HEK293 (cell line): ENCODE measurements around the gene CAMTA2.

Experiments
- CTCF ChIA-PET: fragments of 350-600 bp; formaldehyde crosslinking; extraction: SDS; loops from one replicate; lab custom pipeline; 2021; ENCODE audit warnings: antibody characterized with exemption; lab: Yijun Ruan, JAX
- POLR2A ChIA-PET: fragments of 300-600 bp; formaldehyde crosslinking; extraction: SDS; loops from one replicate; lab custom pipeline; 2020; ENCODE audit warnings: antibody characterized with exemption, inconsistent platforms; lab: Yijun Ruan, JAX
- H3K27ac ChIP-seq: fragments of 200-500 bp; sonication (Bioruptor generic); 2 replicates; pipeline ENCODE4 v1.5.1; 2014; ENCODE audit warnings: low read depth, low read length, control low read depth, inconsistent platforms; ENCODE audit errors: extremely low read depth
- H3K36me3 ChIP-seq, 2 experiments: fragments of 200-500 bp in 1 of 2; sonication (Bioruptor generic) in 1 of 2; 1 replicate in 1 of 2; 2 replicates in 1 of 2; pipeline ENCODE4 v1.5.1; 2014 to 2017; ENCODE audit warnings: inconsistent platforms in 2 of 2, low read length in 2 of 2; ENCODE audit not compliant: control insufficient read depth in 2 of 2, insufficient read depth in 1 of 2
- H3K4me1 ChIP-seq: fragments of 200-500 bp; sonication (Bioruptor generic); 2 replicates; pipeline ENCODE4 v1.5.1; 2014; ENCODE audit warnings: mild to moderate bottlenecking, low read length, inconsistent platforms; ENCODE audit not compliant: control insufficient read depth, insufficient read depth
- H3K4me3 ChIP-seq: 2 replicates; pipeline ENCODE4 v1.5.1; 2011; ENCODE audit warnings: low read depth, mild to moderate bottlenecking, control low read depth, low read length, moderate library complexity
- H3K9me3 ChIP-seq: fragments of 200-500 bp; sonication (Bioruptor generic); 2 replicates; pipeline ENCODE4 v1.5.1; 2014; ENCODE audit warnings: low read depth, low read length, inconsistent platforms; ENCODE audit not compliant: control insufficient read depth, insufficient read depth
- FEZF1 ChIP-seq: fragments of 450-650 bp; formaldehyde crosslinking; IDR thresholded peaks from 2 replicates; pipeline ENCODE4 v1.5.1; 2016; ENCODE audit warnings: missing biosample characterization, missing genetic modification characterization
- GLIS1 ChIP-seq: fragments of 450-650 bp; formaldehyde crosslinking; IDR thresholded peaks from 2 replicates; pipeline ENCODE4 v1.5.1; 2016; ENCODE audit warnings: missing biosample characterization, missing genetic modification characterization
- KLF16 ChIP-seq: fragments of 450-650 bp; formaldehyde crosslinking; IDR thresholded peaks from 2 replicates; pipeline ENCODE4 v1.5.1; 2017; ENCODE audit warnings: missing biosample characterization, missing genetic modification characterization
- OVOL3 ChIP-seq: fragments of 450-650 bp; formaldehyde crosslinking; IDR thresholded peaks from 2 replicates; pipeline ENCODE4 v1.5.1; 2016; ENCODE audit warnings: missing biosample characterization, missing genetic modification characterization
- YY1 ChIP-seq: fragments of 450-650 bp; formaldehyde crosslinking; IDR thresholded peaks from 2 replicates; pipeline ENCODE4 v1.5.1; 2018; ENCODE audit warnings: missing biosample characterization, missing genetic modification characterization
- ZBTB20 ChIP-seq: fragments of 450-650 bp; formaldehyde crosslinking; IDR thresholded peaks from 2 replicates; pipeline ENCODE4 v1.5.1; 2016; ENCODE audit warnings: missing biosample characterization, missing genetic modification characterization
- ZBTB48 ChIP-seq: fragments of 450-650 bp; formaldehyde crosslinking; IDR thresholded peaks from 2 replicates; pipeline ENCODE4 v1.5.1; 2016; ENCODE audit warnings: missing biosample characterization, missing genetic modification characterization
- ZBTB8A ChIP-seq: fragments of 450-650 bp; formaldehyde crosslinking; IDR thresholded peaks from 2 replicates; pipeline ENCODE4 v1.5.1; 2016; ENCODE audit warnings: missing biosample characterization, missing genetic modification characterization
- ZFHX2 ChIP-seq: fragments of 450-650 bp; formaldehyde crosslinking; conservative IDR thresholded peaks from 2 replicates; pipeline ENCODE4 v1.5.1; 2016; ENCODE audit warnings: missing biosample characterization, missing genetic modification characterization
- ZFP3 ChIP-seq: fragments of 450-650 bp; formaldehyde crosslinking; IDR thresholded peaks from 2 replicates; pipeline ENCODE4 v1.5.1; 2016; ENCODE audit warnings: low read depth, missing biosample characterization, missing genetic modification characterization
- ZFP69B ChIP-seq: fragments of 450-650 bp; formaldehyde crosslinking; IDR thresholded peaks from 2 replicates; pipeline ENCODE4 v1.5.1; 2016; ENCODE audit warnings: missing biosample characterization, missing genetic modification characterization
- ZNF140 ChIP-seq: fragments of 450-650 bp; formaldehyde crosslinking; IDR thresholded peaks from 2 replicates; pipeline ENCODE4 v1.5.1; 2016; ENCODE audit warnings: missing biosample characterization, missing genetic modification characterization
- ZNF146 ChIP-seq: fragments of 450-650 bp; formaldehyde crosslinking; IDR thresholded peaks from 2 replicates; pipeline ENCODE4 v1.5.1; 2016; ENCODE audit warnings: missing biosample characterization, missing genetic modification characterization
- ZNF169 ChIP-seq: fragments of 450-650 bp; formaldehyde crosslinking; IDR thresholded peaks from 2 replicates; pipeline ENCODE4 v1.5.1; 2016; ENCODE audit warnings: missing biosample characterization, missing genetic modification characterization
- ZNF2 ChIP-seq: fragments of 450-650 bp; formaldehyde crosslinking; IDR thresholded peaks from 2 replicates; pipeline ENCODE4 v1.5.1; 2016; ENCODE audit warnings: missing biosample characterization, missing genetic modification characterization
- ZNF530 ChIP-seq: fragments of 450-650 bp; formaldehyde crosslinking; IDR thresholded peaks from 2 replicates; pipeline ENCODE4 v1.5.1; 2016; ENCODE audit warnings: low read depth, missing biosample characterization, missing genetic modification characterization
- ZNF549 ChIP-seq: fragments of 450-650 bp; IDR thresholded peaks from 2 replicates; pipeline ENCODE4 v1.5.1; 2018; ENCODE audit warnings: missing biosample characterization, missing genetic modification characterization, mild to moderate bottlenecking, inconsistent platforms, moderate library complexity
- ZNF560 ChIP-seq: fragments of 450-650 bp; formaldehyde crosslinking; IDR thresholded peaks from 2 replicates; pipeline ENCODE4 v1.5.1; 2017; ENCODE audit warnings: missing biosample characterization, missing genetic modification characterization, borderline replicate concordance
- ZNF610 ChIP-seq: fragments of 450-650 bp; formaldehyde crosslinking; IDR thresholded peaks from 2 replicates; pipeline ENCODE4 v1.5.1; 2016; ENCODE audit warnings: missing biosample characterization, missing genetic modification characterization, borderline replicate concordance
- ZNF843 ChIP-seq: fragments of 450-650 bp; formaldehyde crosslinking; IDR thresholded peaks from 2 replicates; pipeline ENCODE4 v1.5.1; 2016; ENCODE audit warnings: missing biosample characterization, missing genetic modification characterization
- TF ChIP-seq, protein P1 (sequence below): fragments of 450-650 bp; formaldehyde crosslinking; IDR thresholded peaks from 2 replicates; pipeline ENCODE4 v1.5.1; 2017; ENCODE audit warnings: missing biosample characterization, missing genetic modification characterization
- TF ChIP-seq, protein P2 (sequence below): fragments of 450-650 bp; formaldehyde crosslinking; IDR thresholded peaks from 2 replicates; pipeline ENCODE4 v1.5.1; 2017; ENCODE audit warnings: missing biosample characterization, missing genetic modification characterization
- TF ChIP-seq, protein P3 (sequence below): fragments of 450-650 bp; formaldehyde crosslinking; IDR thresholded peaks from 2 replicates; pipeline ENCODE4 v1.5.1; 2016; ENCODE audit warnings: missing biosample characterization, missing genetic modification characterization

CAMTA2 gene

DNA sequence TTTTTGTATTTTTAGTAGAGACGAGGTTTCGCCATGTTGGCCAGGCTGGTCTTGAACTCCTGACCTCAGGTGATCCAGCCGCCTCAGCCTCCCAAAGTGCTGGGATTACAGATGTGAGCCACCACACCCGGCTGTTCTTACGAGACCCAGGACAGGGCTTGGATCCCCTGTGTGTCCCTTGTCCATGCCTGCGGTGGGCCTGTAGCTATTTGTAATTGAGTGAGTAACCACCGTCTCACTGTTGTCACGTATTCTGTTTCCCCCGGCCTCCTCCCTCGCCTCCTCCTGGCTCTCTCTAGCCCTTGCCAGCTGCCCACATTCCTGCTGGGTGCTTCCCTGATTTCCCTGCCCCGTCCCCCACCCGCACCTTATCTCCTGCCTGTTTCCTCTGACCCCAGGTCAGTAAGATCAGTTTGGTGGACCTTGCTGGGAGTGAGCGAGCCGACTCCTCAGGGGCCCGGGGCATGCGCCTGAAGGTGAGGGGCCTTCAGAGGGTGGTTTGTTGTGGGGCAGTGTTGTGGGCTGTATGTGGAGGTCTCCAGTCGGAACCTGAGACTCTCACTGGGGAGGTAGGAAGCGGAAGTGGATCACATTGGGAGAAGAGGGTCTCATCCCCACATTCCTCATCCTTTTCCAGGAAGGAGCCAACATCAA lies 15.9 kb upstream of the CAMTA2 start:
- POLR2A ChIA-PET: interaction anchor here (1.0 to 1.3 kb wide), 2 partner anchors 16 to 60 kb away, joined by 3 to 4 read pairs; partner anchors contain the start of gene CAMTA2
- H3K4me3 ChIP-seq: no peak overlapping the region
- peaks cover 11% of the 10 kb centered on the region for H3K4me1 ChIP-seq
- TF ChIP-seq FEZF1 (tag by site-specific recombination): no peak
- TF ChIP-seq ZNF560 (tag by site-specific recombination): no peak
- no peak for TF ChIP-seq YY1 (tag by site-specific recombination)
- no peak for TF ChIP-seq ZNF610 (tag by site-specific recombination)
- TF ChIP-seq KLF16 (tag by site-specific recombination): no peak
- no peak for TF ChIP-seq ZNF146 (tag by site-specific recombination)
- TF ChIP-seq ZBTB48: no peak
- TF ChIP-seq ZNF140 (tag by site-specific recombination): no peak
- TF ChIP-seq ZFHX2: no peak
- TF ChIP-seq ZNF530: no peak
- TF ChIP-seq, all 188 proteins: peak for 0
- H3K36me3 ChIP-seq: peaks cover 48 to 76% of the 10 kb centered on the region in 2 experiments
- no peaks in the 10 kb centered on the region for H3K9me3 ChIP-seq
- CTCF ChIA-PET: interaction anchor here (0.5 to 2.3 kb wide), 3 partner anchors 23 to 59 kb away, joined by 3 to 6 read pairs (median 4); no protein-coding TSS in a partner anchor
- H3K27ac ChIP-seq: no peak overlapping the region

DNA sequence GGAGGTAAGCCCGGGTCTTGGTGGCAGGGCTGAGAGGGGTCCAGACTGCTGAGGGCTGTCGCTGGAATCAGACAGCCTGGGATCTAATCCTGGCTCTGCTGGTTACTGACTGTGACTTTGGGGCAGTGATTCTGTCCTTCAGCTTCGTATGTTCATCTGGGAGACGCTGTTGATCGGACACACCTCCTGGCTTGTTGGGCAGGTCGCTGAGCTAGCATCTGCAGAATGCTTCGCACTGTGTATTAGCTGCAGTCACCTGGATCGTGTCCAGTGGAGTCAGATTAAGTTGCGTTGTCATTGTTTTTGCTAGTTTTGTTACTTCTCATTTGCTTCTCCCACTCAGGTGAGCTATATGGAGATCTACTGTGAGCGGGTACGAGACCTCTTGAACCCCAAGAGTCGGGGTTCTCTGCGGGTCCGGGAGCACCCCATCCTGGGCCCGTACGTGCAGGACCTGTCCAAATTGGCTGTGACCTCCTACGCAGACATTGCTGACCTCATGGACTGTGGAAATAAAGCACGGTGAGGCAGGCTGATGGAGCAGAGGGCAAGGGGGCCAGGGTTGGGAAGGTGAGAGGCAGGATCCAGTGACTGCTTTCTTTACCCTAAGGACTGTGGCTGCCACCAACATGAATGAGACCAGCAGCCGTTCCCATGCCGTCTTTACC lies 14.8 kb upstream of the CAMTA2 start:
- no peak overlapping the region for H3K4me3 ChIP-seq
- no peaks in the 10 kb centered on the region for H3K9me3 ChIP-seq
- peaks cover 37 to 65% of the 10 kb centered on the region in 2 experiments for H3K36me3 ChIP-seq
- H3K4me1 ChIP-seq: peaks cover 11% of the 10 kb centered on the region
- ChIA-PET CTCF (interaction anchor here (2.3 kb wide), 1 partner anchor 21 kb away, joined by 6 read pairs; no protein-coding TSS in a partner anchor), POLR2A (interaction anchor here (1.0 to 1.3 kb wide), 3 partner anchors 12 to 59 kb away, joined by 3 to 4 read pairs (median 4); partner anchors contain the start of gene CAMTA2)
- TF ChIP-seq, protein P1, sequence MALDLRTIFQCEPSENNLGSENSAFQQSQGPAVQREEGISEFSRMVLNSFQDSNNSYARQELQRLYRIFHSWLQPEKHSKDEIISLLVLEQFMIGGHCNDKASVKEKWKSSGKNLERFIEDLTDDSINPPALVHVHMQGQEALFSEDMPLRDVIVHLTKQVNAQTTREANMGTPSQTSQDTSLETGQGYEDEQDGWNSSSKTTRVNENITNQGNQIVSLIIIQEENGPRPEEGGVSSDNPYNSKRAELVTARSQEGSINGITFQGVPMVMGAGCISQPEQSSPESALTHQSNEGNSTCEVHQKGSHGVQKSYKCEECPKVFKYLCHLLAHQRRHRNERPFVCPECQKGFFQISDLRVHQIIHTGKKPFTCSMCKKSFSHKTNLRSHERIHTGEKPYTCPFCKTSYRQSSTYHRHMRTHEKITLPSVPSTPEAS (tag by site-specific recombination): no peak
- TF ChIP-seq OVOL3 (tag by site-specific recombination) (no peak), ZBTB20 (tag by site-specific recombination) (no peak), ZNF843 (tag by site-specific recombination) (no peak)
- TF ChIP-seq, protein P2, sequence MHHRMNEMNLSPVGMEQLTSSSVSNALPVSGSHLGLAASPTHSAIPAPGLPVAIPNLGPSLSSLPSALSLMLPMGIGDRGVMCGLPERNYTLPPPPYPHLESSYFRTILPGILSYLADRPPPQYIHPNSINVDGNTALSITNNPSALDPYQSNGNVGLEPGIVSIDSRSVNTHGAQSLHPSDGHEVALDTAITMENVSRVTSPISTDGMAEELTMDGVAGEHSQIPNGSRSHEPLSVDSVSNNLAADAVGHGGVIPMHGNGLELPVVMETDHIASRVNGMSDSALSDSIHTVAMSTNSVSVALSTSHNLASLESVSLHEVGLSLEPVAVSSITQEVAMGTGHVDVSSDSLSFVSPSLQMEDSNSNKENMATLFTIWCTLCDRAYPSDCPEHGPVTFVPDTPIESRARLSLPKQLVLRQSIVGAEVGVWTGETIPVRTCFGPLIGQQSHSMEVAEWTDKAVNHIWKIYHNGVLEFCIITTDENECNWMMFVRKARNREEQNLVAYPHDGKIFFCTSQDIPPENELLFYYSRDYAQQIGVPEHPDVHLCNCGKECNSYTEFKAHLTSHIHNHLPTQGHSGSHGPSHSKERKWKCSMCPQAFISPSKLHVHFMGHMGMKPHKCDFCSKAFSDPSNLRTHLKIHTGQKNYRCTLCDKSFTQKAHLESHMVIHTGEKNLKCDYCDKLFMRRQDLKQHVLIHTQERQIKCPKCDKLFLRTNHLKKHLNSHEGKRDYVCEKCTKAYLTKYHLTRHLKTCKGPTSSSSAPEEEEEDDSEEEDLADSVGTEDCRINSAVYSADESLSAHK (tag by site-specific recombination): no peak
- H3K27ac ChIP-seq: no peak overlapping the region

DNA sequence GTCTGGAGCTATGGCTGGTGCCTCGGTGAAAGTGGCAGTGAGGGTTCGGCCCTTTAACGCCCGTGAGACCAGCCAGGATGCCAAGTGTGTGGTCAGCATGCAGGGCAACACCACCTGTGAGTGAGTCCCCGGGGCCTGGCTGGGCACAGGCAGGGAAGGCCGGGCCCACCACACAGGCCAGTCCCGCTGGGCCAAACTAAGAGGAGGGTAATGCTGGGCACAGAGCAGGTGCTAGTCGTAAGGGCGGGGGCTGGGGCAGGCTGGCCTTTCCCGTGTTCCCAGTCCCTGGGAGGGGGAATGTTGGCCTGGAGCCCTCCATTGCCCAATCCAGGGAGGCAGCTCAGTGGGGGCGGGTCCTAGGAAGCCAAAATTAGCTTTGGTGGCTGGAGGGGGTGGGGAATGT lies 12.8 kb upstream of the CAMTA2 start:
- Histone ChIP-seq H3K4me3 (no peak overlapping the region), H3K27ac (no peak overlapping the region), H3K36me3 (peaks cover 26 to 47% of the 10 kb centered on the region in 2 experiments), H3K9me3 (no peaks in the 10 kb centered on the region), H3K4me1 (peaks cover 14% of the 10 kb centered on the region)
- CTCF ChIA-PET: interaction anchor here (0.7 to 1.9 kb wide), 3 partner anchors 13 to 21 kb away, joined by 3 to 7 read pairs (median 3); partner anchors contain the start of gene CAMTA2
- POLR2A ChIA-PET: interaction anchor here (0.6 to 1.4 kb wide), 2 partner anchors 14 to 19 kb away, joined by 3 to 5 read pairs; no protein-coding TSS in a partner anchor
- TF ChIP-seq ZBTB8A (tag by site-specific recombination) (0 out of 2 replicates have a peak, but pooled peaks have one; percentile 15), ZFP3 (tag by site-specific recombination) (no peak), ZNF169 (tag by site-specific recombination) (no peak), ZNF2 (no peak), ZFP69B (peak; percentile 64), GLIS1 (peak; percentile 70), ZNF549 (no peak)
- TF ChIP-seq, protein P3, sequence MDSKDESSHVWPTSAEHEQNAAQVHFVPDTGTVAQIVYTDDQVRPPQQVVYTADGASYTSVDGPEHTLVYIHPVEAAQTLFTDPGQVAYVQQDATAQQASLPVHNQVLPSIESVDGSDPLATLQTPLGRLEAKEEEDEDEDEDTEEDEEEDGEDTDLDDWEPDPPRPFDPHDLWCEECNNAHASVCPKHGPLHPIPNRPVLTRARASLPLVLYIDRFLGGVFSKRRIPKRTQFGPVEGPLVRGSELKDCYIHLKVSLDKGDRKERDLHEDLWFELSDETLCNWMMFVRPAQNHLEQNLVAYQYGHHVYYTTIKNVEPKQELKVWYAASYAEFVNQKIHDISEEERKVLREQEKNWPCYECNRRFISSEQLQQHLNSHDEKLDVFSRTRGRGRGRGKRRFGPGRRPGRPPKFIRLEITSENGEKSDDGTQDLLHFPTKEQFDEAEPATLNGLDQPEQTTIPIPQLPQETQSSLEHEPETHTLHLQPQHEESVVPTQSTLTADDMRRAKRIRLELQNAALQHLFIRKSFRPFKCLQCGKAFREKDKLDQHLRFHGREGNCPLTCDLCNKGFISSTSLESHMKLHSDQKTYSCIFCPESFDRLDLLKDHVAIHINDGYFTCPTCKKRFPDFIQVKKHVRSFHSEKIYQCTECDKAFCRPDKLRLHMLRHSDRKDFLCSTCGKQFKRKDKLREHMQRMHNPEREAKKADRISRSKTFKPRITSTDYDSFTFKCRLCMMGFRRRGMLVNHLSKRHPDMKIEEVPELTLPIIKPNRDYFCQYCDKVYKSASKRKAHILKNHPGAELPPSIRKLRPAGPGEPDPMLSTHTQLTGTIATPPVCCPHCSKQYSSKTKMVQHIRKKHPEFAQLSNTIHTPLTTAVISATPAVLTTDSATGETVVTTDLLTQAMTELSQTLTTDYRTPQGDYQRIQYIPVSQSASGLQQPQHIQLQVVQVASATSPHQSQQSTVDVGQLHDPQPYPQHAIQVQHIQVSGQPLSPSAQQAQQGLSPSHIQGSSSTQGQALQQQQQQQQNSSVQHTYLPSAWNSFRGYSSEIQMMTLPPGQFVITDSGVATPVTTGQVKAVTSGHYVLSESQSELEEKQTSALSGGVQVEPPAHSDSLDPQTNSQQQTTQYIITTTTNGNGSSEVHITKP (tag by site-specific recombination): peak; percentile 52; the same call in 1 of the 2 replicates
